ENCODE measurements around the gene SRGAP3. TPM values are rescaled to one million over a fixed set of nuclear protein-coding genes. Genes with fewer than 3 reads are reported as not detected.

SRGAP3 gene
- total and polyA plus RNA-seq, 2 experiments from 2014 or later = 0.89 to 1.7 TPM

- in situ Hi-C loops (cut with MboI) = no loop called here
- Histone ChIP-seq H3F3A (ENCODE audit: insufficient read depth) (no peaks in the 10 kb centered on the region), H4K20me1 (ENCODE audit: insufficient read depth) (no peaks in the 10 kb centered on the region), H3K4me2 (ENCODE audit: unreplicated experiment) (no peak overlapping the region), H3K27ac (no peak overlapping the region), H3K9me3 (ENCODE audit: low read depth) (no peaks in the 10 kb centered on the region), H3K4me3 (no peak overlapping the region), H3K9ac (no peak overlapping the region), H2AFZ (no peak overlapping the region), H3K79me2 (ENCODE audit: insufficient read depth) (no peaks in the 10 kb centered on the region), H3K36me3 (ENCODE audit: low read depth) (no peaks in the 10 kb centered on the region), H3K9me2 (ENCODE audit: insufficient read depth) (no peaks in the 10 kb centered on the region), H3K27me3 (replicated peaks; ENCODE audit: insufficient read depth) (no peaks in the 10 kb centered on the region), H3K4me1 (ENCODE audit: insufficient read depth) (no peaks in the 10 kb centered on the region)
- no peak for TF ChIP-seq EZH2 (IDR thresholded peaks at IDR 0.05; ENCODE audit: insufficient read depth, poor library complexity, severe bottlenecking)
- TF ChIP-seq EZH2phosphoT487 (IDR thresholded peaks at IDR 0.05; ENCODE audit: insufficient read depth, low read depth) = no peak
- DNase-seq = no peak
- 58 to 68% methylated on average over 3 to 4 of the region's 4 CpGs for WGBS, 2 experiments (ENCODE audit: low coverage in 1 of 2, low lambda C conversion rate in 2 of 2, missing lambda C conversion rate in 2 of 2)
Measured at GRCh38 chr3:9241956-9242355, 7.5 kb downstream of the SRGAP3 start.

GRCh38 chr3:9239680-9240079, 9.8 kb downstream of the SRGAP3 start:
- Histone ChIP-seq H3K36me3 (ENCODE audit: low read depth) (no peaks in the 10 kb centered on the region), H3K79me2 (ENCODE audit: insufficient read depth) (no peaks in the 10 kb centered on the region), H3K4me3 (no peak overlapping the region), H3K9me3 (ENCODE audit: low read depth) (no peaks in the 10 kb centered on the region), H2AFZ (no peak overlapping the region), H3K9ac (no peak overlapping the region), H3K27ac (no peak overlapping the region), H4K20me1 (ENCODE audit: insufficient read depth) (no peaks in the 10 kb centered on the region), H3K4me2 (ENCODE audit: unreplicated experiment) (no peak overlapping the region), H3K9me2 (ENCODE audit: insufficient read depth) (no peaks in the 10 kb centered on the region), H3F3A (ENCODE audit: insufficient read depth) (no peaks in the 10 kb centered on the region), H3K4me1 (ENCODE audit: insufficient read depth) (no peaks in the 10 kb centered on the region), H3K27me3 (replicated peaks; ENCODE audit: insufficient read depth) (no peaks in the 10 kb centered on the region)
- TF ChIP-seq EZH2phosphoT487 (IDR thresholded peaks at IDR 0.05; ENCODE audit: insufficient read depth, low read depth) (no peak), EZH2 (IDR thresholded peaks at IDR 0.05; ENCODE audit: insufficient read depth, poor library complexity, severe bottlenecking) (no peak)
- 40 to 47% methylated on average over 1 of the region's 1 CpG for WGBS, 2 experiments (ENCODE audit: low coverage in 1 of 2, low lambda C conversion rate in 2 of 2, missing lambda C conversion rate in 2 of 2)
- in situ Hi-C loops (cut with MboI) = no loop called here
- DNase-seq = no peak

GRCh38 chr3:9238721-9239295, 10.6 kb downstream of the SRGAP3 start:
- no peaks in the 10 kb centered on the region for H3K36me3 ChIP-seq (ENCODE audit: low read depth)
- no peak overlapping the region for H3K4me3 ChIP-seq
- no peaks in the 10 kb centered on the region for H3F3A ChIP-seq (ENCODE audit: insufficient read depth)
- 52 to 55% methylated on average over 4 of the region's 4 CpGs for WGBS, 2 experiments (ENCODE audit: low coverage in 1 of 2, low lambda C conversion rate in 2 of 2, missing lambda C conversion rate in 2 of 2)
- H3K4me1 ChIP-seq (ENCODE audit: insufficient read depth) = no peaks in the 10 kb centered on the region
- no peak overlapping the region for H2AFZ ChIP-seq
- DNase-seq = no peak
- H3K79me2 ChIP-seq (ENCODE audit: insufficient read depth) = no peaks in the 10 kb centered on the region
- no peaks in the 10 kb centered on the region for H3K9me2 ChIP-seq (ENCODE audit: insufficient read depth)
- H3K4me2 ChIP-seq (ENCODE audit: unreplicated experiment) = no peak overlapping the region
- H3K27me3 ChIP-seq (replicated peaks; ENCODE audit: insufficient read depth) = no peaks in the 10 kb centered on the region
- TF ChIP-seq EZH2phosphoT487 (IDR thresholded peaks at IDR 0.05; ENCODE audit: insufficient read depth, low read depth) (no peak), EZH2 (IDR thresholded peaks at IDR 0.05; ENCODE audit: insufficient read depth, poor library complexity, severe bottlenecking) (no peak)
- no peaks in the 10 kb centered on the region for H4K20me1 ChIP-seq (ENCODE audit: insufficient read depth)
- no peak overlapping the region for H3K9ac ChIP-seq
- no peak overlapping the region for H3K27ac ChIP-seq
- H3K9me3 ChIP-seq (ENCODE audit: low read depth) = no peaks in the 10 kb centered on the region
- in situ Hi-C loops (cut with MboI) = no loop called here

- Histone ChIP-seq H2AFZ (no peak overlapping the region), H3K9me2 (ENCODE audit: insufficient read depth) (no peaks in the 10 kb centered on the region), H3K9ac (no peak overlapping the region), H3K36me3 (ENCODE audit: low read depth) (no peaks in the 10 kb centered on the region), H3K4me3 (no peak overlapping the region), H3K27me3 (replicated peaks; ENCODE audit: insufficient read depth) (no peaks in the 10 kb centered on the region), H3K4me1 (ENCODE audit: insufficient read depth) (no peaks in the 10 kb centered on the region), H3K27ac (no peak overlapping the region), H3K4me2 (ENCODE audit: unreplicated experiment) (no peak overlapping the region), H3F3A (ENCODE audit: insufficient read depth) (no peaks in the 10 kb centered on the region), H3K79me2 (ENCODE audit: insufficient read depth) (no peaks in the 10 kb centered on the region), H3K9me3 (ENCODE audit: low read depth) (no peaks in the 10 kb centered on the region), H4K20me1 (ENCODE audit: insufficient read depth) (no peaks in the 10 kb centered on the region)
- WGBS, 2 experiments (ENCODE audit: low coverage in 1 of 2, low lambda C conversion rate in 2 of 2, missing lambda C conversion rate in 2 of 2) = 29 to 37% methylated on average over 5 of the region's 5 CpGs
- no peak for TF ChIP-seq EZH2phosphoT487 (IDR thresholded peaks at IDR 0.05; ENCODE audit: insufficient read depth, low read depth)
- TF ChIP-seq EZH2 (IDR thresholded peaks at IDR 0.05; ENCODE audit: insufficient read depth, poor library complexity, severe bottlenecking) = no peak
- in situ Hi-C loops (cut with MboI) = no loop called here
- DNase-seq = no peak
Measured at GRCh38 chr3:9238276-9238675, 11.2 kb downstream of the SRGAP3 start.
